Measurements from ENCODE around the gene ECE2. TPM values are rescaled to one million over a fixed set of nuclear protein-coding genes. Genes with fewer than 3 reads are reported as not detected.

The ECE2 gene
- polyA plus RNA-seq, 2 of the 4 experiments (the other 2 are of a cell fraction): not detected

- FAIRE-seq (no peak), ATAC-seq (no peak), DNase-seq (ENCODE audit: low read depth in 1 of 2, low spot score in 1 of 2) (no peak)
- no peak overlapping the region for H3K27ac ChIP-seq
- H3K4me1 ChIP-seq: peaks cover 7% of the 10 kb centered on the region; the same call in 2 of the 3 replicates
- ChIA-PET CTCF (interaction anchor here (0.8 to 5.3 kb wide), 4 partner anchors 8 to 341 kb away, joined by 3 to 44 read pairs (median 12); partner anchors contain the start of genes EEF1AKMT4 and VWA5B2), POLR2A (no interaction called here)
- no peak overlapping the region for H3K4me3 ChIP-seq
- H3K4me2 ChIP-seq: no peak overlapping the region
- 65% methylated on average over 3 of the region's 3 CpGs for WGBS (ENCODE audit: missing lambda C conversion rate)
- H3K9me3 ChIP-seq: no peaks in the 10 kb centered on the region
- no peak for TF ChIP-seq PHF8 (IDR thresholded peaks at IDR 0.05; ENCODE audit: borderline replicate concordance, low read depth)
- no peak for TF ChIP-seq HOXB5 (CRISPR knock-in tag; IDR thresholded peaks at IDR 0.05)
- no peak for TF ChIP-seq RCOR1 (IDR thresholded peaks at IDR 0.05; ENCODE audit: low read depth, low read length)
- TF ChIP-seq TP53 (CRISPR knock-in tag; IDR thresholded peaks at IDR 0.05): no peak
- no peak for TF ChIP-seq NPAS2 (CRISPR knock-in tag; IDR thresholded peaks at IDR 0.05; ENCODE audit: borderline replicate concordance)
- no peak for TF ChIP-seq CHD4 (IDR thresholded peaks at IDR 0.05; ENCODE audit: borderline replicate concordance)
- no peak for TF ChIP-seq ZSCAN20 (CRISPR knock-in tag; IDR thresholded peaks at IDR 0.05)
- no peak for TF ChIP-seq EHMT2 (IDR thresholded peaks at IDR 0.05; ENCODE audit: low read depth)
- no peak for TF ChIP-seq EHF (CRISPR knock-in tag; IDR thresholded peaks at IDR 0.05)
- no peak for TF ChIP-seq FOXS1 (CRISPR knock-in tag; IDR thresholded peaks at IDR 0.05)
- no peak for TF ChIP-seq HMGXB4 (CRISPR knock-in tag; IDR thresholded peaks at IDR 0.05; ENCODE audit: borderline replicate concordance)
- no peak for TF ChIP-seq RARB (CRISPR knock-in tag; IDR thresholded peaks at IDR 0.05)
- TF ChIP-seq ESRRA (IDR thresholded peaks at IDR 0.05; ENCODE audit: borderline replicate concordance, low read length): no peak
- no peak for TF ChIP-seq FOSL2 (IDR thresholded peaks at IDR 0.05)
- TF ChIP-seq FOSL2 (CRISPR knock-in tag; IDR thresholded peaks at IDR 0.05): no peak
Measured at GRCh38 chr3:184236636-184237035, 39.2 kb upstream of the ECE2 start.

DNA sequence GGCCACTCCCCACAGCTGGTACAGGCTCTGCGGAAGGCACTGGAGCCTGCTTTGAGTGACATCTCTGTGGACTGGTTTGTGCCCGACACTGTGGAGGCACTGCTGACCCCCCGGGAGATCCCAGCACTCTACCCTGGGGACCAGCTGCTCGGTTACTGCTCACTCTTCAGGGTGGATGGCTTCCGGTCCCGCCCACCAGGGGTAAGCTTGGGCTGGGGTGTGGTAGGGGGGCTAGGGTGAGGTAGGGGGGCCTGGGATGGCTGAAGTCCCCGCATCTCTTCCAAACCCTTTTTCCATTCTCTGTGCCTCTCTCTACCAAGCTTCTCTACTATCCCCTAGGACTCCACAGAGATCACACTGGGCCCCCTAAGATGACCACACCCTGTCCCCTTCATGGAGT is 38.6 kb upstream of the ECE2 start:
- CTCF ChIA-PET: interaction anchor here (0.7 to 5.3 kb wide), 4 partner anchors 9 to 341 kb away, joined by 3 to 44 read pairs (median 12); partner anchors contain the start of genes EEF1AKMT4 and VWA5B2

DNA sequence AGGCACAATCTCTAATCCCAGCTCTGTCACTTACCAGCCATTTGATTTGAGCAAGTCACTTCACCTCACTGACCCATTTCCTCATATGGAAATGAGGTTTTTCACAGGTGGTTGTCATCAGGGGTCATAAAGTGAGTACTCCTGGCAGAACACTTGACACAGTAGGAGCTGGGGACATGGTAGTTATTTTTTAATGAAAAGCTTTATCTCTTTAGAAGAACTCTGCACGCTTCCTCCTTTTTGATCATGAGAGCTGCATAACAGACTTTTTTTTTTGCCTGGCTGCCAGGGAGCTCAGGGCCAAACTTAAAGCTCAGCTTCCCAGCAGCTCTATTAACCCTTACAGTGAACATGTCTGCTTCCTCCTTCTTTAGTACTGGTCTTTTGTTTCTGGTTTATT is 38.0 kb upstream of the ECE2 start:
- no peak overlapping the region for H3K4me3 ChIP-seq
- no peaks in the 10 kb centered on the region for H3K9me3 ChIP-seq
- no peak for ATAC-seq
- no peak for FAIRE-seq
- 81% methylated on average over 1 of the region's 1 CpG for WGBS (ENCODE audit: missing lambda C conversion rate)
- no peak overlapping the region for H3K27ac ChIP-seq
- peaks cover 7% of the 10 kb centered on the region; the same call in 2 of the 3 replicates for H3K4me1 ChIP-seq
- H3K4me2 ChIP-seq: no peak overlapping the region
- POLR2A ChIA-PET: no interaction called here
- DNase-seq (ENCODE audit: low read depth in 1 of 2, low spot score in 1 of 2): no peak
- CTCF ChIA-PET: interaction anchor here (0.7 to 5.3 kb wide), 3 partner anchors 9 to 51 kb away, joined by 3 to 44 read pairs (median 19); partner anchors contain the start of genes EEF1AKMT4 and VWA5B2
- TF ChIP-seq JUNB (IDR thresholded peaks at IDR 0.05) (no peak), MAX (IDR thresholded peaks at IDR 0.05) (no peak), ZSCAN20 (CRISPR knock-in tag; IDR thresholded peaks at IDR 0.05) (no peak), MYC (IDR thresholded peaks at IDR 0.05; ENCODE audit: borderline replicate concordance, low read length) (no peak), NPAS2 (CRISPR knock-in tag; IDR thresholded peaks at IDR 0.05; ENCODE audit: borderline replicate concordance) (no peak), EHMT2 (IDR thresholded peaks at IDR 0.05; ENCODE audit: low read depth) (no peak), RCOR1 (IDR thresholded peaks at IDR 0.05; ENCODE audit: low read depth, low read length) (no peak), ESRRA (IDR thresholded peaks at IDR 0.05; ENCODE audit: borderline replicate concordance, low read length) (no peak), HEYL (CRISPR knock-in tag; IDR thresholded peaks at IDR 0.05) (no peak), POLR2A (IDR thresholded peaks at IDR 0.05; ENCODE audit: low read length) (no peak), CTCF (IDR thresholded peaks at IDR 0.05) (no peak), RARB (CRISPR knock-in tag; IDR thresholded peaks at IDR 0.05) (no peak), NR3C1 (IDR thresholded peaks at IDR 0.05) (no peak), GATA3 (IDR thresholded peaks at IDR 0.05; ENCODE audit: borderline replicate concordance) (no peak), TP53 (CRISPR knock-in tag; IDR thresholded peaks at IDR 0.05) (no peak), ATOH8 (CRISPR knock-in tag; IDR thresholded peaks at IDR 0.05; ENCODE audit: low read depth) (no peak)
- TF ChIP-seq, protein P1, sequence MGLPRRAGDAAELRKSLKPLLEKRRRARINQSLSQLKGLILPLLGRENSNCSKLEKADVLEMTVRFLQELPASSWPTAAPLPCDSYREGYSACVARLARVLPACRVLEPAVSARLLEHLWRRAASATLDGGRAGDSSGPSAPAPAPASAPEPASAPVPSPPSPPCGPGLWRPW (IDR thresholded peaks at IDR 0.05): no peak

More for the DNA sequence above, 38.6 kb upstream of the ECE2 start:
- DNase-seq (ENCODE audit: low read depth in 1 of 2, low spot score in 1 of 2) (no peak), FAIRE-seq (no peak), ATAC-seq (no peak)
- Histone ChIP-seq H3K9me3 (no peaks in the 10 kb centered on the region), H3K4me1 (peaks cover 7% of the 10 kb centered on the region; the same call in 2 of the 3 replicates), H3K27ac (no peak overlapping the region), H3K4me3 (no peak overlapping the region), H3K4me2 (no peak overlapping the region)
- WGBS (ENCODE audit: missing lambda C conversion rate): 75% methylated on average over 1 of the region's 7 CpGs
- POLR2A ChIA-PET: no interaction called here
- no peak for TF ChIP-seq RAD21 (conservative IDR thresholded peaks at IDR 0.05 in 1 of 2, IDR thresholded peaks at IDR 0.05 in 1 of 2)
- TF ChIP-seq FOSL2 (IDR thresholded peaks at IDR 0.05): no peak
- TF ChIP-seq FOSL2 (CRISPR knock-in tag; IDR thresholded peaks at IDR 0.05): no peak
- TF ChIP-seq MAX (IDR thresholded peaks at IDR 0.05): no peak
- TF ChIP-seq, protein P2, sequence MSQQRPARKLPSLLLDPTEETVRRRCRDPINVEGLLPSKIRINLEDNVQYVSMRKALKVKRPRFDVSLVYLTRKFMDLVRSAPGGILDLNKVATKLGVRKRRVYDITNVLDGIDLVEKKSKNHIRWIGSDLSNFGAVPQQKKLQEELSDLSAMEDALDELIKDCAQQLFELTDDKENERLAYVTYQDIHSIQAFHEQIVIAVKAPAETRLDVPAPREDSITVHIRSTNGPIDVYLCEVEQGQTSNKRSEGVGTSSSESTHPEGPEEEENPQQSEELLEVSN (IDR thresholded peaks at IDR 0.05; ENCODE audit: borderline replicate concordance, low read depth): no peak
- no peak for TF ChIP-seq POLR2AphosphoS2 (conservative IDR thresholded peaks at IDR 0.05; ENCODE audit: low read length)

All from A549 (cell line).